ENCODE data around the gene NRSN2.
"Not testable (repeated sequence)": the region's sequence is repeated elsewhere in the genome, so short reads cannot be mapped to it uniquely, and the experiment has no call there.

The NRSN2 gene

GRCh38 chr20:368915-369314 lies 22.0 kb downstream of the NRSN2 start:
- DNase-seq (ENCODE audit: extremely low spot score) = no peak
- CTCF ChIA-PET = interaction anchor here (9.9 kb wide), 1 partner anchor 14 kb away, joined by 74 read pairs; no protein-coding TSS in a partner anchor

GRCh38 chr20:370151-370600 lies 23.3 kb downstream of the NRSN2 start:
- ChIA-PET CTCF (interaction anchor here (9.9 kb wide), 1 partner anchor 15 kb away, joined by 74 read pairs; no protein-coding TSS in a partner anchor), POLR2A (no interaction called here)
- no peak for DNase-seq (ENCODE audit: extremely low spot score)
- no peak for TF ChIP-seq CTCF (IDR thresholded peaks at IDR 0.05; ENCODE audit: control extremely low read depth, extremely low read depth, low read depth, missing control alignments)

More at GRCh38 chr20:368915-369314, 22.0 kb downstream of the NRSN2 start:
- no peak for TF ChIP-seq CTCF (IDR thresholded peaks at IDR 0.05; ENCODE audit: control extremely low read depth, extremely low read depth, low read depth, missing control alignments)
- POLR2A ChIA-PET = no interaction called here

- TF ChIP-seq CTCF (IDR thresholded peaks at IDR 0.05; ENCODE audit: control extremely low read depth, extremely low read depth, low read depth, missing control alignments) = no peak
- POLR2A ChIA-PET = interaction anchor here (0.6 kb wide), 1 partner anchor 17 kb away, joined by 4 read pairs; no protein-coding TSS in a partner anchor
- DNase-seq (ENCODE audit: extremely low spot score) = no peak
- CTCF ChIA-PET = interaction anchor here (1.0 to 9.9 kb wide), 4 partner anchors 9 to 213 kb away, joined by 3 to 74 read pairs (median 12); partner anchors contain the start of gene TRIB3
Observed at GRCh38 chr20:370977-371754, 24.3 kb downstream of the NRSN2 start.

- POLR2A ChIA-PET = interaction anchor here (0.6 kb wide), 1 partner anchor 17 kb away, joined by 4 read pairs; no protein-coding TSS in a partner anchor
- CTCF ChIA-PET = interaction anchor here (1.0 to 9.9 kb wide), 9 partner anchors 8 to 295 kb away, joined by 3 to 74 read pairs (median 4); partner anchors contain the start of gene TRIB3
- TF ChIP-seq CTCF (IDR thresholded peaks at IDR 0.05; ENCODE audit: control extremely low read depth, extremely low read depth, low read depth, missing control alignments) = no peak
- no peak for DNase-seq (ENCODE audit: extremely low spot score)
Observed at GRCh38 chr20:371755-372542, 25.0 kb downstream of the NRSN2 start.

GRCh38 chr20:372543-373082 lies 25.7 kb downstream of the NRSN2 start:
- CTCF ChIA-PET = interaction anchor here (1.0 to 4.0 kb wide), 7 partner anchors 10 to 294 kb away, joined by 3 to 20 read pairs (median 5); no protein-coding TSS in a partner anchor
- DNase-seq (ENCODE audit: extremely low spot score); POLR2A ChIA-PET: not testable (repeated sequence)

GRCh38 chr20:373171-373890 lies 26.4 kb downstream of the NRSN2 start:
- no peak for DNase-seq (ENCODE audit: extremely low spot score)
- ChIA-PET CTCF (interaction anchor here (1.0 to 4.0 kb wide), 7 partner anchors 9 to 294 kb away, joined by 3 to 20 read pairs (median 5); no protein-coding TSS in a partner anchor), POLR2A (interaction anchor here (0.6 kb wide), 1 partner anchor 26 kb away, joined by 3 read pairs; the partner anchor contains the start of gene NRSN2)
- TF ChIP-seq CTCF (IDR thresholded peaks at IDR 0.05; ENCODE audit: control extremely low read depth, extremely low read depth, low read depth, missing control alignments) = no peak
